HG03354 (cell line): ENCODE results near the gene PIGB.
"Not testable (repeated sequence)": the region's sequence is repeated elsewhere in the genome, so short reads cannot be mapped to it uniquely, and the experiment has no call there.

ENCODE experiments used
- ATAC-seq: cut with Tn5 transposase; IDR thresholded peaks from one replicate; pipeline ENCODE4 v1.9.1; 2021; ENCODE audit warnings: mild to moderate bottlenecking; ENCODE audit not compliant: unreplicated experiment, poor library complexity, severe bottlenecking

Gene PIGB

GRCh38 chr15:55362641-55363040, 43.6 kb downstream of the PIGB start:
- no peak for ATAC-seq

DNA sequence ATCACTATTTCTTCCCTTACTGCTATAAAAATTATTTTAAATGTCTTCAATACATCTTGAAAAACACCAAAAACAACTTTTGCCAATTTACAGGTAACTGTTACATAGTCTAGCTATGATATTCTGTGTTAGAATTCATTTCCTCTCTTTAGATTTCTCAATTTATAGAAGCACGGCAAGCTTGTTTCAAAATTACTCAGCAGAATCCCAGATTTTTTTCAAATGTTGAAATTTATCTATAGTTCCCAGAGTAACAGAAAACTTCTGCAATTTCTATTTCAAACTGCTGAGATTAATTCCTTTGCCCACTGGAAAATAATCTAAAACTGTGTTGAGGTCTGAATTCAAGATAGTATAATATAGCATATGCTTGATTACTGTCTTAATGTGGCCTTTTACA, 48.0 kb downstream of the PIGB start:
- ATAC-seq = no peak

- ATAC-seq = peak; percentile 58
Observed at GRCh38 chr15:55372701-55373440, 53.8 kb downstream of the PIGB start.

- ATAC-seq = no peak
Observed at GRCh38 chr15:55379095-55379494, 60.1 kb downstream of the PIGB start.

DNA sequence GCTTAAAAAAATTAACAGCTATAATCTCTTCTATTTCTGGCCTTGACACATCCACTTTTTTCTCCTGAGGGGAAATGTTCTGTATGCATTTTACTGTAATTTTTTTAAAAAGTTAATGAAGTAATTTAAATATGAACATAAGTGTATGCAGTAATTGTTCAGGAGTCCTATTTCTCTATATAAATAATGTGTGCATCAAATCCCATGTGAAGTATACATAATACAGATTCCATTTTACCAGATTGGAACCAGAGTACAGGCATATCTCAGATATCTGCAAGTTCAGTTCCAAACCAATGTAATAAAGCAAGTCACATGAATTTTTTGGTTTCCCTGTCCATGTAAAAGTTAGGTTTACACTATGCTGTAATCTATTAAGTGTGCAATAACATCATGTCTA, 62.6 kb downstream of the PIGB start:
- ATAC-seq = no peak

DNA sequence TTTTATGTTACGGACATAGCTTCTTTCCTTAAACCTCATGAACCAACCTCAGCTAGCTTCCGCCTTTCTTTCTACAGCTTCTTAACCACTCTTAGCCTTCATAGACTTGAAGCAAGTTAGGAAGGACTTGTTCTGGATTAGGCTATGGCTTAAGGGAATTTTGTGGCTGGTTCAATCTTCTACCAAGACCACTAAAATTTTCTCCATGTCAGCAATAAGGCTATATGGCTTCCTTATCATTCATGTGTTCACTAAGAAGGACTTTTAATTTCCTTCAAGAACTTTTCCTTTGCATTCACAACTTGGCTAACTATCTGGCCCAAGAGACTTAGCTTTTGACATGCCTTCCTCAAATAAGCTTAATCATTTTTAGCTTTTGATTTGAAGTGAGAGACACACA, 64.7 kb downstream of the PIGB start:
- no peak for ATAC-seq

DNA sequence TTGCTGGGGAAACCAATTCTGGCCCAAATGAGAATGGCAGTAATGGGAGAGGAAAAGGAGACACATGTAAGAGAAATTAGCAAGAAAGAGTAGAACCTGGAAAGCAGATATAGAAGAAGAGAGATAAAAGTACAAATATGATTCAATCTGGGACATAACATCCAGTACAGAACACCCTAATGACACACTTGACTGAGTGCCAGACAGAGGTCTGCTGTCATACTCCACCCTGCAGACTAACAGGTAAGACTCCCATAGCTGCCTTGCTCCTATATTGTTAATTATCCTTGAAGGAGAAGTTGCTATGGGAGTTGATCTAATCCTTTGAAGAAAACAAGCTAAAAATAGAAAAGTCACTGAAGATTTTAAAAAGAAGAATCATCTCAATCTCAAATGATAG, 68.0 kb downstream of the PIGB start:
- no peak for ATAC-seq

DNA sequence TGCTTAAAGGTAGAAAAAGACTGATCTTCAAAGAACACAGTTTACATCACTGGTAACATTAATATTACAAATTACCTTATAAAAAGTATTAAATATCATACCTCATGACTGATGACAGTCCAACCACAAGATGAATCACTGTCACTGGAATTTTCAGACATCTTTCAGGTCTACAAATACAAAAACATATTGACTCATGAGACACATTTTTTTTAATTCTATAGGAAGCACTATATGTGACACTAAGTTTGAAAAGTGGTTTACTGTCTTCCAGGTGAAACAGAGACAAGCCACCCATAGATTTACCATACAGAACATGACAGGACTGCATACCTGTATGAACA, 70.2 kb downstream of the PIGB start:
- no peak for ATAC-seq

GRCh38 chr15:55394694-55395093, 75.7 kb downstream of the PIGB start:
- ATAC-seq = no peak

DNA sequence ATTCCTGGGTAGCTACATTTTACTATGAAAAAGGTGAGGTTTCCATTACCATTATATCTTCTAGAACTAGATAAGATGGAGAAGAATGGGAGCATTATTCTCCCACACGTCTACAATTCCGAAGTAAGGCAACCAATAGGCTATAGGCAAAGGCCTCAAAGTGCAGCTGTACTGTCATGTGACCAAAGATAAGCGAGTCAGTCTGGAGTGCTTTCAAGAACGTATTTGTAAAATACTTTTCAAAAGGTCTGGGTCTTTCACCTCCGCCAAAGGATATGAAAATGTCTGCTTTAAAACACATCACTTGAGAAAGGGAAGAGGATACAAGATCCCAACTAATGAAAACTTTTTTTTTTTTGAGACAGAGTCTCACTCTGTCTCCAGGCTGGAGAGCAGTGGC, 79.2 kb downstream of the PIGB start:
- ATAC-seq = no peak

DNA sequence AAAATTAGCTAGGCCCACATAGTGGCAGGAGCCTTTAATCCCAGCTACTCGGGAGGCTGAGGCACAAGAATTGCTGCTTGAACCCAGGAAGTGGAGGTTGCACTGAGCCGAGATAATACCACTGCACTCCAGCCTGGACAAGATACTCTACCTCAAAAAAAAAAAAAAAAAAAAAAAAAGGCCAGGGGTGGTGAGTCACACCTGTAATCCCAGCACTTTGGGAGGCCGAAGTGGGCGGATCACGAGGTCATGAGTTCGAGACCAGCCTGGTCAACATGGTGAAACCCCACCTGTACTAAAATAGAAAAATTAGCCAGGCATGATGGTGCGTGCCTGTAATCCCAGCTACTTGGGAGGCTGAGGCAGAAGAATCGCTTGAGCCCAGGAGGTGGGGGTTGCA, 81.0 kb downstream of the PIGB start:
- ATAC-seq = not testable (repeated sequence)

GRCh38 chr15:55401786-55402246, 82.8 kb downstream of the PIGB start:
- no peak for ATAC-seq

GRCh38 chr15:55402707-55403106, 83.7 kb downstream of the PIGB start:
- ATAC-seq = peak; percentile 60

GRCh38 chr15:55403531-55403930, 84.5 kb downstream of the PIGB start:
- ATAC-seq = no peak
